SKM-1 (cell line): ENCODE data around the gene GPR132.
"Not testable (repeated sequence)": the region's sequence is repeated elsewhere in the genome, so short reads cannot be mapped to it uniquely, and the experiment has no call there.

Experiments
- DNase-seq: peaks from one replicate; lab custom pipeline; 2025; ENCODE audit not compliant: unreplicated experiment; lab: John Stamatoyannopoulos, UW

Gene GPR132

GRCh38 chr14:105045710-105046326 is 19.4 kb downstream of the GPR132 start:
- peak; percentile 38 for DNase-seq

GRCh38 chr14:105043641-105044040 is 21.6 kb downstream of the GPR132 start:
- DNase-seq = no peak

GRCh38 chr14:105042813-105043212 is 22.4 kb downstream of the GPR132 start:
- no peak for DNase-seq

GRCh38 chr14:105041841-105042765 is 23.1 kb downstream of the GPR132 start:
- DNase-seq = no peak

DNA sequence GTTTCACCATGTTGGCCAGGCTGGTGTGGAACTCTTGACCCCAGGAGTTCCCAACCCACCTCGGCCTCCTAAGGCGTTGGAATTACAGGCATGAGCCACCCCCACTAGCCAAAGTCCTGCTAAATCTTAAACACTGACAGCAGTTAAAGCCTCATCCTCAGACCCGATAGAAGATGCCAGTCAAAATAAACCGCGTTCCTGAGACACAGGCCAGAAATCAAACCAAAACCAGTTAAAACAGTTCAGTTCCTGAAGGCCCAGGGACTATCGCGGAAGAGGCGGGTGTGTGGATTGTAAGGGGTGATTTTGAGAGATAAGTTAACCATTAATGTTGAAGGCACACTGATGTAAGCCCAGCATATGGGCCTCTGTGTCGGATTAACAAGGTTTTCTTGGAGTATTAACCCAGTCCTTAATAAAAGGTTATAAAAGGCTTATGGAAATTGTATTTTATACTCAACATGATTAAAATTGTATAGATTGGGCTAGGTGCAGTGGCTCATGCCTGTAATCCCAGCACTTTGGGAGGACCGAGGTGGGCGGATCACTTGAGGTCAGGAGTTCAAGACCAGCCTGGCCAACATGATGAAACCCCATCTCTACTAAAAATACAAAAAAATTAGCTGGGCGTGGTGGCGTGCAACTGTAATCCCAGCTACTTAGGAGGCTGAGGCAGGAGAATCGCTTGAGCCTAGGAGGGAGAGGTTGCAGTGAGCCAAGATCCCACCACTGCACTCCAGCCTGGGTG is 25.6 kb downstream of the GPR132 start:
- no peak for DNase-seq

- not testable (repeated sequence) for DNase-seq
Observed at GRCh38 chr14:105035616-105036015, 29.6 kb downstream of the GPR132 start.

DNA sequence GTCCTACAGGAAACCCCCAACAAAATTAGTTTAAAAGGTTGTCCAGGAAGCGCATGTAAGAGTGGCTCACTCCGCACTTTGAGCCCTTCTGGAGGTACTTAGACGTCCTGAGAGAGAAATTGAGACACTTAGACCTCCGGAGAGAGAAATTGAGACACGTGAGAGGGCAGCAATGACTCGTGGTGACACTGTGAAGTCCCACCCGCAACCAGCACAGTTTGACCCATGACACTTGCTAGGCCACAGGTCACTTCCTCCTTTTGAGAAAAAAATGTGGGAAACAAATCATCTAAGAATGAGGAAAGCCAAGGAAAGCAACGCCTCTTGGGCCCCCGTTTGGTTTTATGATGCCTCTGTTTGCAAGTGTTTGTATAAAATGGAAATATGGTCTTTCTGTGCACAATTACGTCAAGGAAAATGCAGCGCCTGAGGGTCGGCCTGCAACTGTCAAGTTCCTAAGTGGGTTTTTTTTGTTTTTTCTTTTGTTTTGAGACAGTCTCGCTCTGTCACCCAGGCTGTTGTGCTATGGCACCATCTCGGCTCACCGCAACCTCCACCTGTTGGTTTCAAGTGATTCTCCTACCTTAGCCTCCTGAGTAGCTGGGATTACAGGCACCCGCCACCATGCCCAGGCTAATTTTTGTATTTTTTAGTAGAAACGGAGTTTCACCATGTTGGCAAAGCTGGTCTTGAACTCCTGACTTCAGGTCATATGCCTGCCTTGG is 30.8 kb downstream of the GPR132 start:
- no peak for DNase-seq

GRCh38 chr14:105033412-105033900 is 31.8 kb downstream of the GPR132 start:
- DNase-seq = not testable (repeated sequence)

GRCh38 chr14:105032451-105032901 is 32.8 kb downstream of the GPR132 start:
- DNase-seq = not testable (repeated sequence)

DNA sequence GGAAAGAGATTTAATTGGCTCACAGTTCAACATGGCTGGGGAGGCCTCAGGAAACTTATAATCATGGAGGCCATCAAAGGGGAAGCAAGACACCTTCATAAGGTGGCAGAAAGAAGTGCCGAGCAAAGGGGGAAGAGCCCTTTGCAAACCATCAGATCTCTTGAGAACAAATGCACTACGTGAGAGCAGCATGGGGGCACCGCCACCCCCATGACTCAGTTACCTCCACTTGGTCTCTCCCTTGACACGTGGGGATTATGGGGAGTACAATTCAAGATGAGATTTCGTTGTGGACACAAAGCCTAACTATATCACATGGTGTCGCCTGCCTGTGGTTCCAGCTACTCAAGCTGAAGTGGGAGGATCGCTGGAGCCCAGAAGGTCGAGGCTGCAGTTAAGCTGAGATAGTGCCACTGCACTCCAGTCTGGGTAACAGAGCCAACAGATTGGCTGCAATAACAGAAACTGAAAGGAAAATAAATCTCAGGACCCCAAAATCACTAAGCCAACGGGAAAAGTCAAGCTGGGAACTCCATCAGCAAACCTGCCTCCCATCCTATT is 34.3 kb downstream of the GPR132 start:
- no peak for DNase-seq

DNA sequence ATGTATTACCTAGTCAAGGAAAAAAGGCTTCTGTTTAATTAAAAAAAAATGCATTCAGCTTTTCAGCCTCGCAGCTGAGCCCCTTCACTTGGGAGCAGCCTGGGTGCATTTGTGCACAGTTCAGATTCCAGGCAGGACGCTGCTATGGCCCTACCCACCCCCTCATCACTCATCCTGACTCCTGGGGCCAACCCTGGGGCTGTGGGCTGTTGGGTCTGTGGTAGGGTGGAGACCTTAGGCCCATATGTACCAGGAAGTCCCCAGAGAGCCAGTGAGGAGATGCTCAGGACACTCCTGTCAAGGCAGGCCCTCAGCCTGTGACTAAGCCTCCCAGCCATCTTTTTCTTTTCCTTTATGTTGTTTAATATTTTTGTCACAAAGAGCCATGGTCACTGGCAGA is 35.0 kb downstream of the GPR132 start:
- DNase-seq = no peak

GRCh38 chr14:105029402-105029801 is 35.8 kb downstream of the GPR132 start:
- no peak for DNase-seq

DNA sequence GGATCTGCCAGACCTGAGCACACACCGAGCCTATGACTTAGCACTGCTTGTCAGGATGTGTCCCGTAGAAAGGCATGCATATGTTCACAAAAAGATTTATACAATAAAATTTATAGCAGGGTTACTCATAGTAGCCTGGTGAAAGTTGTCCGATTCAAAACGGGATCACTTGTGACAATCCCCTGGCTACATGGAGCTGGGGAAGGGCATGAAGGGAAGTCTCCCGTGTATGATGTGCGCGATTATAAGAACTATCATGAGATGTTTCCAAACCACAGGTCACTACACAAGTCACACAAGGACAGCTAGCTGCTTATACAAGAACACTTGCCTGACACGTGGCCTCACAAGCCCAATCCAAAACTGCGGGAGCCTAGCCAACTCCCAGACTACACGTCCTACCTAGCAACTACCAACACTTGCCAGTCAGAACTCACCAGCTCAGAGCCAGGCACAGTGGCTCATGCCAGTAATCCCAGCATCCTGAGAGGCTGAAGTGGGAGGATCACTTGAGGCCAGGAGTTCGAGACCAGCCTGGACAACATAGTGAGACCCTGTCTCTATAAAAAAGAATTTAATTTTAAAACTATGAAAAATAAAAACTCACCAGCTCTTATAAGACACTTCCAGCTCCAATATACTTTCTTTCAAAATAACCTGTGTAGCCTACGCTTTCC is 36.8 kb downstream of the GPR132 start:
- DNase-seq = no peak

DNA sequence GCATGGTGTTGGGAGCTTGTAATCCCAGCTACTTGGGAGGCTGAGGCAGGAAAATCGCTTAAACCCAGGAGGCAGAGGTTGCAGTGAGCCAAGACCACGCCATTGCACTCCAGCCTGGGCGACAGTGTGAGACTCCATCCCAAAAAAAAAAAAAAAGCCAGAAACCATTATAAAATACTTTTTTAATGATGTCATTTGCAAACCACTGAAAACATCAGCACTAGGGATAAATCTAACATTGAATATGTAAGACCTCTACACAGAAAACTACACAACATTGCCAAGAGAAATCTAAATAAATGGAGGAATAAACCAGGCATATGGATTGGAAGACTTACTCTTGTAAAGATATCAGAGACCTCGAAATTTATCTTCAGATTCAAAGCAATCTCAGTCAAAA is 37.5 kb downstream of the GPR132 start:
- not testable (repeated sequence) for DNase-seq

GRCh38 chr14:105026802-105027563 is 38.2 kb downstream of the GPR132 start:
- no peak for DNase-seq

GRCh38 chr14:105026033-105026785 is 39.0 kb downstream of the GPR132 start:
- DNase-seq = no peak

- DNase-seq = no peak
Observed at GRCh38 chr14:105025429-105025828, 39.8 kb downstream of the GPR132 start.

DNA sequence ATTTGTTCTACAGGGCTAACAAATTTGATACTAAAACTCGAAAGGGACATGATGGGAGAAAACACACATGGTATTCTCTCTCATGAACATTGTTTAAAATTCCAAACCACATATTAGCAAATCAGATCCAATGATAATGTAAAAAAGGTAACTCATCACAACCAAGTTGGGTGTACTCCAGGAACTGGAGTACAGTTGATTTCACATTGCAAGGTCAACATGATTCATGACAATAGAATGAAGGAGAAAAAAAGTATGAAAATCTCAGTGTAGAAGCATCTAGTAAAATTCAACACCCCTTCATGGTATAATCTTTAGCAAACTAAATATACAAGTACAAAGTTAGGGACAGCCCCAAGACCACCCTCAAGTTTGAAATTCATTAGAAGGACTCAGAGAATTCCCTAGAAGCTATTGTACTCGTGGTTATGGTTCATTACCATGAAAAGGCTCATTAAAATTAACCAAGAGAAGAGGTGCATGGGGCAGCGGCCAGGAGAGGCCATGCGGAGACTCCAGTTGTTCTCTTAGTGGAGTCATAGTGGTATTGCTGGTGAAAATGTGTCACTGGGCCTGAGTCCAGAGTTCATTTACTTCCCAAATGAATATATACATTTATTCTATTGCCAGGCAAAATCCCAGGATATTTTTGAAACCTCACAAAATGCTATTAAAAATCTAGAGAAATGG is 41.3 kb downstream of the GPR132 start:
- no peak for DNase-seq
